Measurements from ENCODE around the gene CPEB3.
"Not testable (repeated sequence)": the region's sequence is repeated elsewhere in the genome, so short reads cannot be mapped to it uniquely, and the experiment has no call there.

Gene CPEB3

DNA sequence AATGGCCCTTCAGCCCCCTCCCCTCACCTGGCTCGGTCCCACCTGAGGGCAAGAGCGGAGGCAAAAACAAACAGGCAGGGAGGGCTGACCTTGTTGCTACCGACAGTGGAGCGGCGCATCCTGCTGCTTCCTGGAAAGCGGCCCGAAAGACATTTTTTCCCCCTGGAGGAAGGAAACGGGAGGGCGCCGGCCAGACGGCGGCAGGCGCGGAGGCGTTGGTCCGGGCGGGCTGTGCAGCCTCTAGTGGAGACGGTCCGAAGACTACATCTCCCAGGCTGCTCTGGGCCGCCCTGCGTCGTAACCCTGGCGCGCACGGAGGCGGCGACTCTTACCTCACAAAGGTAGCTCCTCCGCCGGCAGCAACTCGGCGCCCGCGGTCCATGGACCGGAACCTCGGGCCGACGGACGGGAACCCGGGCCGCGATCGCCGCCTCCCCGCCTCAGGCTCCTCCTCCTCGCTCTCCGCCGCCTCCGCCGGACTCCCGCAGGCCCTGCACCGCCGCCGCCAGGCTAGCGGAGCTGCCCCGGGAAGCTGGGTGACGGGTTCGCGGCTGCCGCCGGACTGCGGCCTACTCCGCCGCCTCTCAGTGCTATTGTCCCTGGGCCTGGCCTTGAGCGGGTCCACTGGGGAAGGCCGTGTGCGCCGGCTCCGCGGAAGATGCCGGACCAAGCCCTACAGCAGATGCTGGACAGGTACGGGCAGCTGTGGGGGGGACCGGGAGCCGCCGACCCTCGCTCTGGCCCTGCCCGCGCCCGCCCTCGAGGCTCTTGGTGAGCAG, at the start of gene CPEB3, which contains the start of gene MARCHF5:
Gene CPEB3 (minus strand): TSS at position 242 of the 779 bp plus-strand sequence. CDS start 50,728 bp downstream, outside the sequence.
Gene MARCHF5 (plus strand): TSS at position 331 of the 779 bp plus-strand sequence. CDS start 328 bp downstream, at position 659.
- DNase-seq, result peak; percentile 91

DNA sequence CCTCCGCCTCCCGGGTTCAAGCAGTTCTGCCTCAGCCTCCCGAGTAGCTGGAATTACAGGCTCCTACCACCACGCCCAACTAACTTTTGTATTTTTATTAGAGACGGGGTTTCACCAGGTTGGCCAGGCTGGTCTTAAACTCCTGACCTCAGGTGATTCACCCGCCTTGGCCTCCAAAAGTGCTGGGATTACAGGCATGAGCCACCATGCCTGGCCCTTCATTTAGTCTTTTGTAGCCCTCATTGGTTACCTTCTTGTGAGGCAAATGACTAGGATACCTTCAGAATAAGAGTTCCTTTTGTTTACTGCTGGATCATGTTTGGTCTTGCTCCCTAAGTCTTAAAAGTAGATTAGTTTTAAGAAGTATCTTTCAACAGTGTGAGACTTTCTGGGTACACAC, 39.0 kb upstream of the CPEB3 start:
- not testable (repeated sequence) for DNase-seq

DNA sequence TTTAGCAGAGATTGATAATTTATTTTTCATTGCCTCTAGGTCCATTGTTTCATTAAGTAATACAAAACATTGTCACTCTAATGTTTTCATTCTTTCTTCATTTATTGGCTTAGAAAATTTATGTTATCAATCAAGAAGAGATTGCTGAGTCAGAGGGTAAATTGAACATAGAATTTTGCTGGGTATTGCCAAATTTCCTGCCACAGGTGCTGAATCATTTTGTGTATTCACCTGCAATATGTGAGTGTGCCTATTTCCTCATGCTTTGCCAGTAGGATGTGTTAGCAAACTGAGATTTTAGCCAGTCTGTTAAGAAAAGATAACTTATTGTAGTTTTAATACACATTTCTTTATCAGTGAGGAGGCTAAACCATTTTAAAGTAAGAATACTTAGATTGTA, 38.1 kb upstream of the CPEB3 start:
- no peak for DNase-seq

DNA sequence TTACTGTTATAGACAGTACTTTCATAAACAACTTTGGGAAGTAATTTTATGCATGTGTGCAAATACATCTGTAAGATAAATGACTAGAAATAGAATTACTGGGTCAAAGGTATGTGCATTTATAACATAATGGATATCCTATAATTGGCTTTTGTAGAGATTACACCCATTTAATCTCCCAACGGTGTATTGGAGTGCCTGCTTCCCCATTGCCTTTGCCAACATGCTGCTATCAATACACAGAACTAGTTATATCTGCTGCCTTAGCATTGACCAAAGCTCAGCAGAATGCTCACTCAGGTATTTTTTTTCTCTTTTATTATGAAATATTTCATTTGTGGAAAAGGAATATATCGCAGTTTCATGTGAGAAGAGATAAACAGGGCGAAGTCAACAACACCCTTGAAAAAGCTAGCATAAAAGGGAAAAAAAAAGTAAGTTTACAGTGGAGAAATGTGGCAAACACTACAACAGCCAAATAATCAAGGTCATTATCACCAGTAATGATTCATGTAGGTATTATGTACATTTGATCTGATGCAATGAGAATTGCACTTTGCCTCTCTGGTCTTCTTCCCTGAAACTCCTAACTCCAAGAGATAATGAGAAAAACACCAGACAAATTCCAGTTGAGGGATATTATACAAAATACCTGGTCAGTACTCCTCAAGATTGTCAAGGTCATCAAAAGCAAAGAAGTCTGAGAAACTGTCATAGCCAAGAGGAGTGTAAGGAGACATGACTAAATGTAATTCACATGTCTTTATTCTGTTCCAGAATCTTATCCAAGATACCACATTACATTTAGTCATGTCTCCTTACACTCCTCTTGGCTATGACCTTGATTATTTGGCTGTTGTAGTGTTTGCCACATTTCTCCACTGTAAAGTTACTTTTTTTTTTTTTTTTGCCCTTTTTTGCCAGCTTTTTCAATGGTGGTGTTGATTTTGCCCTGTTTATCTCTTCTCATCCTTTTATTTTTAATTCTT, 36.9 kb upstream of the CPEB3 start:
- DNase-seq, result no peak

DNA sequence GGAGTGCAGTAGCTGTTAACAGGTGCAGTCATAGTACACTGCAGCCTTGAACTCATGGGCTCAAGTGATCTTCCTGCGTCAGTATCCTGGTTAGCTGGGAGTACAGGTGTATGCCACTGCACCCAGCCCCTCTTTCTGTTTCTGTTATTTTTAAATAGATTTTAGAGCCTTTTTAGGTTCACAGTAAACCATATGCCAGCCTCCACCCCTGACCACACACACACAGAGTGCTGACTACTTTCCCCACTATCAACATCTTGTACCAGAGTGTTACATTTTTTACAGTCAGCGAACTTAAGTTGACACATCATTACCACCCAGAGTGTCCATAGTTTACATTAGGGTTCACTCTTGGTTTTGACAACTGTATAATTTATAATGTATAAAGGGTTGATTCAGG, 32.2 kb upstream of the CPEB3 start:
- no peak for DNase-seq

DNA sequence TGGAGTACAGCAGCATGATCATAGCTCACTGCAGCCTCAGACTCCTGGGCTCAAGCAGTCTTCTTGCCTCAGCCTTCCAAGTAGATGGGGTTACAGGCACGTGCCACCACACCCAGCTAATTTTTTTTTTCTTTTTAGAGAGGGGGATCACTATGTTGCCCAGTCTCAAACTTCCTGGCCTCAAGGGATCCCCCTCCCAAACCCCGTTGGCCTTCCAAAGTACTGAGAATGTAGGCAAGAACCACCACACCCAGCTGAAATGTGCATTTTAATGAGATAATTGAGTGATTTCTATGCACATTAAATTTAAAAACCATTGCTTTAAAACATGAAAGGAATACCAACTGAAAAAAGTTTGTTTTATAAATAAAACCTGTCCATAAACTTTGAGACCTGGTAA, 25.7 kb upstream of the CPEB3 start:
- DNase-seq, result no peak

DNA sequence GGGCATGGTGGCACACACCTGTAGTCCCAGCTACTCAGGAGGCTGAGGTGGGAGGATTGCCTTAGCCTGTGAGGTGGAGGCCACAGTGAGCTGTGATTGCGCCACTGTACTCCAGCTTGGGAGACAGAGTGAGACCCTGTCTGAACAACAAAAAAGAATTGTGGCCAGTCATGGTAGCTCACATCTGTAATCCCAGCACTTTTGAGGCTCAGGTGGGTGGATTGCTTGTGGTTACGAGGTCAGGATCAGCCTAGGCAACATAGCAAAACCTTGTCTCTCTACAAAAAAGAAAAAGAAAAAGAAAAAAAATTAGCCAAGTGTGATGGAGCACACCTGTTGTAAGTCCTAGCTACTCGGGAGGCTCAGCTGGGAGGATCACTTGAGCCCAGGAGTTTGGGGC, 22.9 kb upstream of the CPEB3 start:
- no peak for DNase-seq

DNA sequence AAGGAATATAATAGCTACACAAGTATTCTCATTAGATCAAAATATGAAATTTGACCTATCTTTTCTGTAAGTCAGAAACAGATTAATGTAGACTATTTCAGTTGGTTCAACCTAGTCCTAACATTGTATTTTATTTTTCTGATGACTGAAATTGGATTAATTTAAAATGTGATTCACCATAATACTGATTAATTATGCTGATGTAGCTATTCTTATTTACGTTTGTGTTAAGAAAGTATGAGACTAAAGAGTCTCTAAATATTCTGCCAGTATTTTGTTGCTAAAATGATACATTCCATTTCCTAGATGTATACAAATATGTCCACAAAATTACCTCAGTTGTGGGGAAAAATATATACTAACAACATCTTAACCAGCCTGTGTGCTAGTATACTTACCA, 18.4 kb upstream of the CPEB3 start:
- no peak for DNase-seq

DNA sequence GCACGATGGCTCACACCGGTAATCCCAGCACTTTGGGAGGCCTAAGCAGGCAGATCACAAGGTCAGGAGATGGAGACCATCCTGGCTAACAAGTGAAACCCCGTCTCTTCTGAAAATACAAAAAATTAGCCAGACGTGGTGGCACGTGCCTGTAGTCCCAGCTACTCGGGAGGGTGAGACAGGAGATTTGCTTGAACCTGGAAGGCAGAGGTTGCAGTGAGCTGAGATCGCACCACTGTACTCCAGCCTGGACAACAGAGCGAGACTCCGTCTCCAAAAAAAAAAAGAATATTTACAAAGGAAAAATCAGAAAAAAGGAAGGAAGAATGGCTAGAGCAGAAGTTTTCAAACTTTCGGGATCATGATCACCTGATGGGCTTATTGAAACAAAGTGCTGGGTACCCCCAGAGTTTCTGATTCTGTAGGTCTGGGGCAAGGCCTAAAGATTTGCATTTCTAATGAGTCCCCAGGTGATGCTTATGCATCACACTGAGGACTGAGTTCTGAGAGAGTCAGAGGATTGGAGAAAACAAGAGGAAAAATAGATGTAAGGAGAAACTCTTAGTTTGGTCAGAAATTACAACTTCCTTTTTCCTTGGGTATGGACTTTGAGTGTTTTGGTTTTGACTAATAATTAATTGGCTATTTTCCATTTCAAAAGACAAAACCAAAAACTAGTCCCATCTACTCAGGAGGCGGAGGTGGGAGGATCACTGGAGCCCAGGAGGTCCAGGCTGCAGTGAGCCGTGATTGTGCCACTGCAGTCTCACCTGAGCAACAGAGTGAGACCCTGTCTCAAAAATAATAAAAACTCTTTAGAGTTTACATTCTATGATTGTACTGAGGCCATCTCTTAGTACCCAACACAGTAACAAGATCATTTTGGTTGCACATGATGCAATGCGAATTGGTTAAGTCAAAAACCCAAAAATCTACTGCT, 14.5 kb upstream of the CPEB3 start:
- DNase-seq, result no peak

DNA sequence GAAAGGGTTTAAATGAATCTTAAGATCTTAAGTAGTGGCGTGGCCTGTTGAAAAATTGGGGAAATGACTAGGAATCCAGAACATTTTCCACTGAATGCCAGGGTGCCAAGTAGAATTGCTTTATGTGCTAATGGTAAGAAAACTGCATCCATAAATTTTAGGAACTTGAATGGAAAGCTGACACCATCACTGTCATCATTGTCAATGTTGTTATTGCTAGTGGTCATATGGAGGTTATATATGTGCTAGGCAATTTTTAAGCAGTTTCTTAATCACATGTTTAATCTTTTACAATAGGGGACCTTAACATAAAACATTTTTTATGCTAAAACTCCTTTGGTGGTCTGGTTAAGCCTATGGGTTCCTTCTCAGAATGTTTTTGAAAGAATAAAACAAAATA, 13.2 kb upstream of the CPEB3 start:
- no peak for DNase-seq

DNA sequence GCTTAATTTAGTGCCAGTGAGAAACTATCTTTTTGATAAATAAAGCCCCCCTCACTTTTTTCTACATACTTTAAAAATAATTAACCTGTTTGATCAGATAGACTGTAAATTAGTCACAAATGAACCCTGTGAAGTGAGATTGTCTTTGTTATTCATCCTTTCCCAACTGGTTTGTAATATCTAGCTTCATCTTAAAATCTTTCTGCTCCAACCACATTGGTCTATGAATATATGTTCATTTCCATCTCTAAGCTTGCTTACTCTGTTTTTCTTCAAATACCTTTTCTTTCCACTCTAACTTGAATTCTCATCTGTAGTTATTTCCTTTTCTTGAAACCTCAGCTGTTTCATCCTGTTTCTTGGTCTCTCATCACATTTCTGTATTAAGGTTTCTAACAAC, 12.2 kb upstream of the CPEB3 start:
- DNase-seq, result no peak

DNA sequence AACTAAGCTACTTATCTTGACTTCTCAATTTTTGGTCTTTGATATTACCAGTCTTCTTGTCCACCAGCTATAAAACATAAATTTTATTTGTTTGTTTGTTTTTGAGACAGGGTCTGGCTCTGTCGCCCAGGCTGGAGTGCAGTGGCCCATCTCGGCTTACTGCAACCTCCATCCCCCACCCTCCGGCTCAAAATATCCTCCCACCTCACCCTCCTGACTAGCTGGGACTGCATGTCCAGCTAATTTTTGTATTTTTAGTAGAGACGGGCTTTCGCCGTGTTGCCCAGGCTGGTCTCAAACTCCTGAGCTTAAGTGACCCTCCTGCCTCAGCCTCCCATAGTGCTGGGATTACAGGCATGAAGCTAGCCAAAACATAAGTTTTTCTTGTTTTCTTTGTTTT, 7.6 kb upstream of the CPEB3 start:
- no peak for DNase-seq

DNA sequence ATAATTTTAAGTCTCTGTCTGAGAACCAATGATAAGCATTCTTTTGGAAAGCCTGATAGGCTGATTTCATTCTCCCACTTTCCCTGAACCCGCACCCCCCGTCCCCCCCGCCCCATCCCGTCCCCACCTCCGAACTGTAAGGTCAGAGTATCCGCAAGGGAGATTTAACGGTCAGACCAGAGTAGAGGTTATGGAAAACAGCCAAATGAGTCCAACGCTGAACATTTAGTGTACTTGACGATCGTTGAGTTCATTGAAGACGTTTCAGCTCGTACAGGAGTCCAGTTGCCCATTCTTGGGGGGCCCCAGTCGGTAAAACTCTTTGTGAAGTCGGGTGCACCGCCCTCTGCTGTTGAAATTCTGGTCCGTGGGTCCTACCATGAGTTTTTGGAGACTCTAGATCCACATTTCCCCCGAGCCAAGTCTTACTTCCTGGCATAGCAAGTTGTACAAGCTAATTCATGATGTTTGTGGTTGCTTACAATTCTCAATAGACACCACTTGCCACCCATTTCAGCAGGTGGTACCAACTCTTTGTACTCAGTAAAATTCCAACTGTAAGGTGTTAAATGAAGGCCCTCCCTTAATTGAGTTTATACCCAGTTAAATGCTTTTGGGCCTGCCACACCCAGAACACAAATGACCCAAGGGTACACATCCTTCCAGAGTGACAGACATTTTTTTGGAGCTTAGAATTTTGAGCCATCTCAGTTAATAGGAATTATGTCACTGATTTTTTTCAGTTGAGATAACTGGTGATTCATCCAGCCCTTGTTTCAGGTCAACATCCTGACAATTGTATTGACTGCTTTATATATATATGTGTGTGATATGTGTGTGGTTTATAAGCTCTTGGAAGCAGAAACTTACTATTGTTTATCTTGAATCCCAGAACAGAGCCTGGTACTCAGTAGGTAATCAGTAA, 1.3 kb upstream of the CPEB3 start:
- peak; percentile 69 for DNase-seq

DNA sequence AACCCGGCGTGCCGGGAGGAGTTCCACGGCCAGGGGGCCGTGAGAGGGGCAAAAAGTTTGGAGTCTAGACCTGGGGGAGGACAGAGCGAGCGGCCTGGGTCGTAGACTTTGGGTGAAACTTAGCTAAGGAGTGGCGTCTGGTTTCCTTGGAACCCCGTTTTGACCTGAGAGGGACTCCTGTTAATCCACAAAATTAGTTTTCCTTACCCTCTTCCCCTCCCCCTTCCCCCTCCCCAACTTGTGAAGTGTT, 663 bp upstream of the CPEB3 start:
- DNase-seq, result no peak

DNA sequence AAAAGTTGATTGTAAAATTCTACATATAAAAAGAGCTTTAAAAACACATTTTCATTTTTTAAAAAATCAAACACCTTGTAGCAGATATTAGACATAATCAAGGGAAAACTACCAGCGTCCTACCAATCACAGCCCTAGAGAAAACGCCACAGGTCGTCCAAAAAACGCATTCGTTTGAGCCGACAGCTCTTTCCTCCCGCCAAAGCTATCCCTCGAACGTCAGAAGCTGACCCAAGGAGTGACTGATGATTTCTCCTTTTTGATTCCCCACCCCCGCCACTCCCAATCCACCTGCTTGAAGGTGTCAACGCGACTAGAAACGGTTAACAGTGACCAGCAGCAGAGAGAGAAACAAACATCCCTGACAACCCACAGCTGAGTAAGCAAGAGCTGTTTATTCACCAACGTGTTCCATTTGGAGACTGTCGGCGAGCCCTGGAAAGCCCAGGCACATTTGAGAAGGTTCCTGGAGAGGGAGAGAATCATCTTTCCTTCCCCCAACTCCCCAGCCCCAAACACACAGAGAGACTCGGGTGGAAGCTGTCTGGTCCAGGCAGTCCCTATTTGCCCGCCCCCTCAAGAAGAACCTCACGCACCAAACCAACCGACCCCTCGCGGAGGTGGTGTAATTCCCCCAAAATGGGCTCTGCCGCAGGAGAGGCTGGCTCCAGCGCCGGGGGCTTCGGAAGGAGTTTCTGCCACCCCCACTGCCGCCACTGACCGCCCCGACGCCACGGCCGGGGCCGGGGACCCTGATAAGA, 622 bp downstream of the CPEB3 start:
- DNase-seq, result no peak

DNA sequence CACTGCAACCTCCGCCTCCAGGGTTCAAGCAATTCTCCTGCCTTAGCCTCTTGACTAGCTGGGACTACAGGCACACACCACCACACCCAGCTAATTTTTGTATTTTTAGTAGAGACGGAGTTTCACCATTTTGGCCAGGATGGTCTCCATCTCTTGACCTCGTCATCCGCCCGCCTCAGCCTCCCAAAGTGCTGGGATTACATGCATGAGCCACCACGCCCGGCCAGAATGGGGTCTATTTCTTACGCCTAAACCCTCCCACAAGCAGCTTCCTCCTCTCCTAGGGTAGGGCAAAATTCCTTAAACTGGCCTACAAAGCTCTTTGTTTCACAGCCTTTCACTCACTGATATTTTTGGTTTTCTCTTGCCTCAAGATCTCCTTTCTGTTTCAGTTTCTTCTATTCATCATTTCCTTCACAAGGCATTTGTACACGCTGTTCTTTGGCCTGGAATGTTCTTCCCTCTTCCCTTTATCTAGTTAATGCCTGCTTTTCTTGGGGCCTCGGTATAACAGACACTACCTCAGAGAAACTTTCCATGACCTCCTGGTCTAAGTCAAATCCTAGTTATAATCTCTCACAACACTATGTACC, 6.7 kb downstream of the CPEB3 start:
- peak; percentile 65 for DNase-seq

DNA sequence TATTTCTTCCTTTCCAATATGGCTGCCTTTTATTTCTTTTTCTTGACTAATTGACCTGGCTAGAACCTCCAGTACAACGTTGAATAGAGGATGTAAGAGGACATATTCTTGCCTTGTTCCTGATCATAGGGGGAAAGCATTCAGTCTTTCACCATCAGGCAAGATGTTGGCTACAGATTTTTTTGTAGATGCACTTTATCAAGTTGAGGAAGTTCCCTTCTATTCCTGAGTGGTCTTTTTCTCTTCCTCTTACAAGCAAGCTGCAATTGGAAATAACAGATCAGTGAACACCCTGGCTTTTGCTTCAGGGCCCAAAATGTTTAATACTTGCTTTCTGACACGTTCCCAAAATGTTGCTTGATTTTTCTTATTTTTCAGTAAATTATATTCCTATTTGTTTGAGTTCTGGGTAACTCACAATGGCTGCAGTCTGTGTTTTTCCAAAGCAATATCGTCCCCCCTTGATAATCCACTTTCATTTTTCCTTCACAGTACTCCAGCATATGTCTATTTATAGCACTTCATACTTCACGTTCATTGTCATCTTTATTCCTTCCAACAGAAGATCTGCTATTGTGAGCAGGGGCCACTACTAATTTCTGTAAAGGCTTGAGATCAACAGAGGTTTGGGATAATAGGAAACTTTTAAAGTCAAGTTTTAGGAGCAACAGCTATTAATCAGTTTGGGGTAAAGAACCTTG, 11.7 kb downstream of the CPEB3 start:
- peak; percentile 53 for DNase-seq

DNA sequence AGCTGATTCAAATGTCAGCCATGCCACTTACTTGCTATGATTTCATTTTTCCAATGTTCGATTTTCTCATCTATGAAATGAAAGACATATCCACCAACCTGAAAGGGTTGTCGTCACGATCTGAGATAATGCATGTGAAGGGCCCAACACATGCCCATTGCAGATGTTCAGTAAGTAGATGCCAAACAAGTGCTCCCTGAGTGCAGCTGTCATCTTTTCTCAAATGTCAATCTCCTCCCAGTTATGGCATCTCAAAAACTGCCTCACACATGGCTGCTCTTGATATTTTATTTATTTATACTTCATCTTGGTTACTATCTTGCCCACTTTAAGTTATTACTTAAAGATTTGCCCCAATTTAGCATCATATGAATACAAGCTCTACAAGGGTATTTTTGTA, 16.8 kb downstream of the CPEB3 start:
- DNase-seq, result no peak

DNA sequence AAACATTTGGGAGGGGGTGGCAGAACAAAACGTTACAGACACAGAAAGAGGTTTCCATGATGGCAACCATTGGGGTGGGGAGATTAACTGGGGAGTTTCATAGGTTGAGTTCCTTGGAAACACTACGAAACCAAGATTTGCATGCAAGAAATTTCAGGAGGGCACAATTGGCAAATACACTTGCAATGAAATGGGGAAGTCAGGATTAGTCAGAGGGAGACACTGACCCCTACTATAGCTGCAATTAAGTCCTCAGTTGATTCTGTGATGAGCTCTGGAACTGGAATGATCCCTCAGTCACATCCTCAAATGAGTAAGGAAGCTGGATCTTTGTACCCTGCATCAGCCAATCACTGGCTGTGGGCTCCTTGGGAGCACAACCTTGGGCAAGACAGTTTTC, 22.1 kb downstream of the CPEB3 start:
- DNase-seq, result peak; percentile 83

DNA sequence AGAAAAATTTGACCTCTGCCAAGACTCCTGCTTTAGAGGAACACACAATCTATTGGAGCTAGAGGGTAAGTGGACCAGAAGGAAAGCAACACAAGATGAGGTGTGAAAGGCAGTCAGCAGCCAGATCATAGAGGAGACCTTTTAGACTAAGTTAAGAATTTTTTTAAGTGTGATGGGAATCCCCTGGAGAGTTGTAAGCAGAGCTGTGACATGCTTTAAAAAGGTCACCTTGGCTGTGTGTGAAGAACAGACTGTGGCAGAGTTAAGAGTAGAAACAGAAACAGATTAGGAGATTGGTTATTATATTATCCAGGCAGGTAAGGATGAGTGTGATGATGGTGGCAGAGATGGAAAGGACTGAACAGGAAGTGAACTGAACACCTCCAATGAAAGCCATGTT, 23.5 kb downstream of the CPEB3 start:
- no peak for DNase-seq
